ENCODE data around the gene EFHC2. TPM values are rescaled to one million over a fixed set of nuclear protein-coding genes. Genes with fewer than 3 reads are reported as not detected.
A peak's percentile ranks its signal among the peaks of the same experiment; 100 is the strongest.
"Not testable (repeated sequence)": the region's sequence is repeated elsewhere in the genome, so short reads cannot be mapped to it uniquely, and the experiment has no call there.

The EFHC2 gene
- total RNA-seq, 1 experiment from 2014 or later, result 0.43 TPM

- peak; percentile 29 for DNase-seq
- H3K4me3 ChIP-seq, H3K27me3 ChIP-seq, H3K9me3 ChIP-seq, H3K36me3 ChIP-seq: not testable (repeated sequence)
Observed at GRCh38 chrX:44252688-44253574, 90.5 kb downstream of the EFHC2 start.

- Histone ChIP-seq H3K27me3 (no peaks in the 10 kb centered on the region), H3K9me3 (no peaks in the 10 kb centered on the region), H3K36me3 (no peaks in the 10 kb centered on the region), H3K4me3 (no peak overlapping the region)
- no peak for DNase-seq
Observed at GRCh38 chrX:44247468-44247867, 96.0 kb downstream of the EFHC2 start.

GRCh38 chrX:44246826-44247225, 96.6 kb downstream of the EFHC2 start:
- no peaks in the 10 kb centered on the region for H3K36me3 ChIP-seq

GRCh38 chrX:44245733-44246132, 97.7 kb downstream of the EFHC2 start:
- Histone ChIP-seq H3K4me3 (no peak overlapping the region), H3K9me3 (no peaks in the 10 kb centered on the region), H3K36me3 (no peaks in the 10 kb centered on the region), H3K27me3 (no peaks in the 10 kb centered on the region)
- DNase-seq, result no peak

More at GRCh38 chrX:44246826-44247225, 96.6 kb downstream of the EFHC2 start:
- no peak overlapping the region for H3K4me3 ChIP-seq
- no peaks in the 10 kb centered on the region for H3K27me3 ChIP-seq
- H3K9me3 ChIP-seq, result no peaks in the 10 kb centered on the region
- DNase-seq, result no peak

GRCh38 chrX:44244008-44244407, 99.5 kb downstream of the EFHC2 start:
- no peak overlapping the region for H3K4me3 ChIP-seq
- DNase-seq, result no peak

GRCh38 chrX:44241546-44241945, 101.9 kb downstream of the EFHC2 start:
- no peaks in the 10 kb centered on the region for H3K9me3 ChIP-seq
- H3K36me3 ChIP-seq, result no peaks in the 10 kb centered on the region
- no peak for DNase-seq
- H3K4me3 ChIP-seq, result no peak overlapping the region
- H3K27me3 ChIP-seq, result no peaks in the 10 kb centered on the region

More at GRCh38 chrX:44244008-44244407, 99.5 kb downstream of the EFHC2 start:
- Histone ChIP-seq H3K9me3 (no peaks in the 10 kb centered on the region), H3K36me3 (no peaks in the 10 kb centered on the region), H3K27me3 (no peaks in the 10 kb centered on the region)

- Histone ChIP-seq H3K4me3 (no peak overlapping the region), H3K9me3 (no peaks in the 10 kb centered on the region), H3K27me3 (no peaks in the 10 kb centered on the region), H3K36me3 (no peaks in the 10 kb centered on the region)
- no peak for DNase-seq
Observed at GRCh38 chrX:44240036-44240435, 103.4 kb downstream of the EFHC2 start.

GRCh38 chrX:44239036-44239435, 104.4 kb downstream of the EFHC2 start:
- no peaks in the 10 kb centered on the region for H3K9me3 ChIP-seq
- H3K36me3 ChIP-seq, result no peaks in the 10 kb centered on the region
- DNase-seq, result no peak
- no peaks in the 10 kb centered on the region for H3K27me3 ChIP-seq
- no peak overlapping the region for H3K4me3 ChIP-seq

GRCh38 chrX:44235534-44235933, 107.9 kb downstream of the EFHC2 start:
- H3K4me3 ChIP-seq, result no peak overlapping the region
- no peaks in the 10 kb centered on the region for H3K36me3 ChIP-seq
- DNase-seq, result no peak
- no peaks in the 10 kb centered on the region for H3K27me3 ChIP-seq
- H3K9me3 ChIP-seq, result no peaks in the 10 kb centered on the region

- H3K27me3 ChIP-seq, result no peaks in the 10 kb centered on the region
- H3K9me3 ChIP-seq, result no peaks in the 10 kb centered on the region
- no peaks in the 10 kb centered on the region for H3K36me3 ChIP-seq
- H3K4me3 ChIP-seq, result no peak overlapping the region
- no peak for DNase-seq
Observed at GRCh38 chrX:44234541-44234940, 108.9 kb downstream of the EFHC2 start.

- DNase-seq, result no peak
- Histone ChIP-seq H3K36me3 (no peaks in the 10 kb centered on the region), H3K4me3 (no peak overlapping the region), H3K9me3 (no peaks in the 10 kb centered on the region), H3K27me3 (no peaks in the 10 kb centered on the region)
Observed at GRCh38 chrX:44234116-44234515, 109.4 kb downstream of the EFHC2 start.

- H3K27me3 ChIP-seq, result no peaks in the 10 kb centered on the region
- H3K9me3 ChIP-seq, result no peaks in the 10 kb centered on the region
- DNase-seq, result no peak
Observed at GRCh38 chrX:44232081-44232480, 111.4 kb downstream of the EFHC2 start.

GRCh38 chrX:44228621-44229020, 114.9 kb downstream of the EFHC2 start:
- Histone ChIP-seq H3K36me3 (no peaks in the 10 kb centered on the region), H3K4me3 (no peak overlapping the region), H3K27me3 (no peaks in the 10 kb centered on the region), H3K9me3 (no peaks in the 10 kb centered on the region)
- no peak for DNase-seq

More at GRCh38 chrX:44232081-44232480, 111.4 kb downstream of the EFHC2 start:
- no peaks in the 10 kb centered on the region for H3K36me3 ChIP-seq
- no peak overlapping the region for H3K4me3 ChIP-seq

GRCh38 chrX:44227991-44228390, 115.5 kb downstream of the EFHC2 start:
- no peaks in the 10 kb centered on the region for H3K27me3 ChIP-seq
- DNase-seq, result no peak
- H3K9me3 ChIP-seq, result no peaks in the 10 kb centered on the region
- no peak overlapping the region for H3K4me3 ChIP-seq
- H3K36me3 ChIP-seq, result no peaks in the 10 kb centered on the region

- Histone ChIP-seq H3K36me3 (no peaks in the 10 kb centered on the region), H3K4me3 (no peak overlapping the region), H3K27me3 (no peaks in the 10 kb centered on the region), H3K9me3 (no peaks in the 10 kb centered on the region)
- no peak for DNase-seq
Observed at GRCh38 chrX:44225667-44226066, 117.8 kb downstream of the EFHC2 start.

- Histone ChIP-seq H3K9me3 (no peaks in the 10 kb centered on the region), H3K27me3 (no peaks in the 10 kb centered on the region), H3K36me3 (no peaks in the 10 kb centered on the region), H3K4me3 (no peak overlapping the region)
- no peak for DNase-seq
Observed at GRCh38 chrX:44224760-44225159, 118.7 kb downstream of the EFHC2 start.

GRCh38 chrX:44223150-44223549, 120.3 kb downstream of the EFHC2 start:
- Histone ChIP-seq H3K4me3 (no peak overlapping the region), H3K36me3 (no peaks in the 10 kb centered on the region), H3K27me3 (no peaks in the 10 kb centered on the region), H3K9me3 (no peaks in the 10 kb centered on the region)
- peak; percentile 72 for DNase-seq

- Histone ChIP-seq H3K9me3 (no peaks in the 10 kb centered on the region), H3K36me3 (no peaks in the 10 kb centered on the region), H3K27me3 (no peaks in the 10 kb centered on the region), H3K4me3 (no peak overlapping the region)
- DNase-seq, result no peak
Observed at GRCh38 chrX:44218465-44218864, 125.0 kb downstream of the EFHC2 start.

Data from MG63 (cell line).